ENCODE measurements around the gene UBTF. TPM values are rescaled to one million over a fixed set of nuclear protein-coding genes. Genes with fewer than 3 reads are reported as not detected.

UBTF gene
- total RNA-seq, 2 experiments from 2014 or later = 127 to 162 TPM

DNA sequence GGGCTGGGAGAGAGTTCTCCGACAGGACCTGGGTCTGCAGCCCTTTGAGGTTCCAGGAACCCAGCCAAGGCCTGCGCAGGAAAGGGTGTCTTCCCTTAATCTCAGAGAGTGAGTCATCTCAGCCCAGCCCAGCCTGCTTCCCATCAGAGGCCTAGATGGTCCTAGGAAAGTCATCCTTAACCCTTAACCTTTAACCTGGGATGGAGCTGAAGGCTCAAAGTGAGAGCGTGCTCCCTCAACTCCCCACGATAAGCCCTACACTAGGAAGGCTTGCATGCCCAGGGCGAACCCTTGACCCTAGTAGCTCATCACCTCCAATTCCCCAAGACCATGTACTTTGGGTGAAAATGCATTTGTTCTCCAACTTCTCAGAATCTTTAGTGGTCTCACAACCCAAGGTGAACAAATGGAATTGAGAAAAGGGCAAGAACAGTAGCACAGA, 15.0 kb downstream of the UBTF start:
- Mint-ChIP-seq H3K4me1 (peaks cover 43% of the 10 kb centered on the region), H3K27ac (peak overlapping the region; percentile 55), H3K4me3 (no peak overlapping the region), H3K9me3 (ENCODE audit: low read depth) (no peaks in the 10 kb centered on the region), H3K36me3 (ENCODE audit: low read depth) (peaks cover 28% of the 10 kb centered on the region), H3K27me3 (no peaks in the 10 kb centered on the region)
- ChIA-PET POLR2A (interaction anchor here (0.6 kb wide), 1 partner anchor 944 kb away, joined by 6 read pairs; the partner anchor contains the start of gene HEXIM1), CTCF (interaction anchor here (0.7 to 3.4 kb wide), 14 partner anchors 12 to 319 kb away, joined by 3 to 28 read pairs (median 4); partner anchors contain the start of gene TMUB2)
- intact Hi-C loops (cut with DNase I, micrococcal nuclease) = loop anchor here (5.0 to 10.0 kb wide), 3 partner anchors 123 to 848 kb away; partner anchors contain the start of genes DCAKD (in 1 of the 2) and GPATCH8 (in 1 of the 2)
- ATAC-seq (no peak), DNase-seq (no peak)

DNA sequence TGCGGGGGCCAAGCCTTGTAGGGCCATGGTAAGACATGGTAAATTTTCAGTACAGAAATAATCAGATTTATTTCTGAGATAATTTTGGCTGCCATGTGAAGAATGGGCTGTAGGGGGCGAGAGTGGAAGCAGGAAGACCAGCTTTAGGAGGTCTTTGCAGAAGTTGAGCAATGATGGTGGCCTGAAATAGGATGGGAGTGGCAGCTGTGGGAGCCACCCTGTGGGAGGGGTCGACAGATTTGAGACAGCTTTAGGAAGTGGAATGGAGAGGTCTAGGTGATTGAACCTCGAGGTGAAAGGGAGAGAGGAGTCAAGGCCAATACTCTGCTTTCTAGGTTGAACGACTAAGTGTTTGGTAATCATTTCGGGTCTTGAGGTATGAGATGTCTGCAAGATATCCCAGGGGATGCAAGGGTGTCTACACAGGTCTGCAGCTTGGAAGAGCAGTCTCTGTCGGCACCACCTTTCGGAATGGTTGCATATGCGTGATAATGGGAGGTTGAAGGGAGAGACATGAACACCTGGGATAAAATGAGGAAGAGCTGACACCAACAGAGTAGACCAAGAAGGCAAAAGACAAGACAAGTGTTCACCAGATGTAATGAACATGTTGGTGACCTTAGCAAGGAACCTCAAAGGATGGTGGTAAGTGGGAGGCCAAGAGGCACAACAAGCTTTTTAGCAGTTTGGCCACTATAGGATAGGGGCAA, 15.6 kb downstream of the UBTF start:
- intact Hi-C loops (cut with DNase I, micrococcal nuclease) = loop anchor here (5.0 to 10.0 kb wide), 3 partner anchors 123 to 848 kb away; partner anchors contain the start of genes DCAKD (in 1 of the 2) and GPATCH8 (in 1 of the 2)
- H3K27me3 Mint-ChIP-seq = no peaks in the 10 kb centered on the region
- POLR2A ChIA-PET = interaction anchor here (0.6 kb wide), 2 partner anchors 944 to 1209 kb away, joined by 6 to 7 read pairs; partner anchors contain the start of gene HEXIM1

DNA sequence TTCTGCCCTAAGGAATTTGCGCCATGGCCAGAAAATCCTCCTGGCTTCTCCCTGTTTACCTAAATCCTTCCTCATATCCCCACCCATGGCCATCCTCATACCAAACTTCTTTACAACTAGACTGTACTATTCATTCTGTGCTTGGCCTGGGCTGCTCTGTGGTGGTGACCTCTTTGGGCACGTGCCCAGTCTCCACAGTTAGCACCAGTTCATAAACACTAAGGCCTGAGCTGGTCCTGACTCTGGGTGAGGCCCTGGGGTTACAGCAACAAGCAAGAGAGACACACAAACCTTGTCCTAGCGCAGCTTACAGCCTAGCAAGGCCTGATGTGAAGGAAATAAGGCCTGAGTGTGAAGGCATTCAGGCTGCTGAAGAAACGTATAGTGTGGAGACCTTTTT, 16.7 kb downstream of the UBTF start:
- DNase-seq = no peak
- ChIA-PET CTCF (interaction anchor here (1.9 to 3.4 kb wide), 5 partner anchors 14 to 142 kb away, joined by 7 to 28 read pairs (median 12); partner anchors contain the start of genes GRN and TMUB2), POLR2A (interaction anchor here (0.6 kb wide), 2 partner anchors 19 to 309 kb away, joined by 3 read pairs; no protein-coding TSS in a partner anchor)
- no peak for ATAC-seq
- Mint-ChIP-seq H3K4me1 (peaks cover 36% of the 10 kb centered on the region), H3K27me3 (no peaks in the 10 kb centered on the region), H3K27ac (peak overlapping the region; percentile 20), H3K9me3 (ENCODE audit: low read depth) (no peaks in the 10 kb centered on the region), H3K4me3 (no peak overlapping the region), H3K36me3 (ENCODE audit: low read depth) (peaks cover 16% of the 10 kb centered on the region)
- intact Hi-C loops (cut with DNase I, micrococcal nuclease) = loop anchor here (5.0 to 10.0 kb wide), 3 partner anchors 125 to 850 kb away; partner anchors contain the start of genes DCAKD (in 1 of the 2) and GPATCH8 (in 1 of the 2)

More for the DNA sequence above, 15.6 kb downstream of the UBTF start:
- Mint-ChIP-seq H3K4me3 (no peak overlapping the region), H3K27ac (peak overlapping the region; percentile 56), H3K36me3 (ENCODE audit: low read depth) (peaks cover 24% of the 10 kb centered on the region), H3K9me3 (ENCODE audit: low read depth) (no peaks in the 10 kb centered on the region), H3K4me1 (peaks cover 38% of the 10 kb centered on the region)
- CTCF ChIA-PET = interaction anchor here (0.7 to 3.4 kb wide), 19 partner anchors 11 to 319 kb away, joined by 3 to 28 read pairs (median 4); partner anchors contain the start of genes GRN and TMUB2
- no peak for ATAC-seq
- peak; percentile 73 for DNase-seq

- H3K4me1 Mint-ChIP-seq = peaks cover 39% of the 10 kb centered on the region
- H3K27ac Mint-ChIP-seq = peak overlapping the region; percentile 94
- H3K36me3 Mint-ChIP-seq (ENCODE audit: low read depth) = peaks cover 12% of the 10 kb centered on the region
- ATAC-seq (no peak), DNase-seq (no peak)
- H3K4me3 Mint-ChIP-seq = peak overlapping the region; percentile 88
- POLR2A ChIA-PET = interaction anchor here (1.1 kb wide), 1 partner anchor 9 kb away, joined by 5 read pairs; no protein-coding TSS in a partner anchor
- CTCF ChIA-PET = interaction anchor here (1.5 to 2.9 kb wide), 3 partner anchors 9 to 153 kb away, joined by 3 to 21 read pairs (median 7); partner anchors contain the start of gene TMUB2
- no peaks in the 10 kb centered on the region for H3K27me3 Mint-ChIP-seq
- H3K9me3 Mint-ChIP-seq (ENCODE audit: low read depth) = no peaks in the 10 kb centered on the region
- intact Hi-C loops (cut with DNase I, micrococcal nuclease) = loop anchor here (1.0 to 10.0 kb wide), 13 partner anchors 10 to 1030 kb away; partner anchors contain the start of genes GPATCH8 (in 2 of the 2), DCAKD (in 1 of the 2), G6PC3 (in 1 of the 2) and GRN (in 1 of the 2)
Measured at GRCh38 chr17:44200478-44201155, 18.9 kb downstream of the UBTF start.

DNA sequence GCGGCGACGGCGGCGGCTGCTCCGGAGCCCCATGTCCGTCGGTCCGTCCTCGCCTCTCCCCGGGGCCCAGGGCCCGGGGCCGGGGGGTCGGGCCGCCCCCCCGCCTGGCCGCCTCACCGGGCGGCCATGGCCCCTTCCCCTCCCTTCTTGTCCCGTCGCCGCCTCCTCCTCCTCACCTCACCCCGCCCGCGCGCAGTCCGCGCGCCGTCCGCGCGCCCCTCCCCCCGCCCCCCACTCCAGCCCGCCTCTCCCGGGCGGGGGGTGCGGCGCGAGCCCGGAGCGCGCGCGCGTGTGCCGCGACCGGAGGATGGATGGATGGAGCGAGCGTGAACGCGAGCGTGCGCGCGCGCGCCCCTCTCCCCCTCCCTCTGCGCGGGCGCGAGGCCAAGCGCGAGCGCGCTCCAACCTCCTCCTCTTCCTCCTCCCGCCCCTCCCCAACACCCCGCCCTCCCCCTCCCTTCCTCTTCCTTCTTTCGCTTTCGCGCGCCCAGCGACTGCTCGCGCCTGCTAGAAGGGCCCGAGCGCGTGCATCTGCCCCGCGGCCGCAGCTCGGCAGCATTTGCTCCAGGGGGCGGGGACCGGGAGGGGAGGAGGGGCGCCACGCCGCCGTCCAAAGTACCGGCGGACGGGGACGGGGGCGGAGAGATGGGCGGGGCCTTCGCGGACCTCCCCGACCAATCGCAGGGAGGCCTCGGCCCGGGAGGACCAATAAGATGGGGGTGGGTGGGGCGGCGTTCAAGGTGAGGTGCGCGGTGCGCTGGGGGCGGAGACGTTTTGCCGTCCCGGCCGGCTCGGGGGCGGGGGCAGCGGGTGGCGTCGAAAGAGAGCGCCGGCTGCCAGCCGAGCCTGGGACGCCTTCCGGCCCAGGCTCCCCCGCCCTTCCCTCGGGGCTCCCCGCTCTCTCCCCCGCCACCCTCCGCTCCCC, 19.7 kb downstream of the UBTF start, which contains the start of gene ATXN7L3:
ATXN7L3 (minus strand) TSS at position 332 of the 925 bp plus-strand sequence. CDS start 1,814 bp downstream, outside the sequence.
- Mint-ChIP-seq H3K4me1 (peaks cover 38% of the 10 kb centered on the region), H3K36me3 (ENCODE audit: low read depth) (peaks cover 12% of the 10 kb centered on the region), H3K4me3 (peak within 1 kb of the TSS; percentile 88), H3K27ac (peak within 1 kb of the TSS; percentile 94), H3K27me3 (no peaks in the 10 kb centered on the region), H3K9me3 (ENCODE audit: low read depth) (no peaks in the 10 kb centered on the region)
- intact Hi-C loops (cut with DNase I, micrococcal nuclease) = loop anchor here (1.0 to 10.0 kb wide), 13 partner anchors 10 to 1029 kb away; partner anchors contain the start of genes GPATCH8 (in 2 of the 2), TMUB2 (in 2 of the 2), DCAKD (in 1 of the 2) and G6PC3 (in 1 of the 2)
- DNase-seq (peak; percentile 100), ATAC-seq (peak; percentile 84)
- ChIA-PET POLR2A (interaction anchor here (0.6 kb wide), 1 partner anchor 22 kb away, joined by 3 read pairs; no protein-coding TSS in a partner anchor), CTCF (interaction anchor here (2.9 kb wide), 1 partner anchor 10 kb away, joined by 21 read pairs; no protein-coding TSS in a partner anchor)

- Mint-ChIP-seq H3K27me3 (no peaks in the 10 kb centered on the region), H3K36me3 (ENCODE audit: low read depth) (peaks cover 17% of the 10 kb centered on the region), H3K4me3 (peak overlapping the region; percentile 83), H3K9me3 (ENCODE audit: low read depth) (no peaks in the 10 kb centered on the region), H3K4me1 (peaks cover 32% of the 10 kb centered on the region), H3K27ac (peak overlapping the region; percentile 83)
- DNase-seq (peak; percentile 77), ATAC-seq (peak; percentile 15)
- ChIA-PET CTCF (interaction anchor here (0.6 to 1.7 kb wide), 3 partner anchors 10 to 99 kb away, joined by 3 to 8 read pairs (median 6); partner anchors contain the start of gene TMUB2), POLR2A (interaction anchor here (0.9 to 1.4 kb wide), 2 partner anchors 10 to 13 kb away, joined by 3 to 4 read pairs; partner anchors contain the start of gene TMUB2)
- intact Hi-C loops (cut with DNase I, micrococcal nuclease) = loop anchor here in 1 of 2 experiments (1.0 kb wide), 1 partner anchor 13 kb away; the partner anchor contains the start of gene TMUB2
Measured at GRCh38 chr17:44198721-44199552, 20.5 kb downstream of the UBTF start.

DNA sequence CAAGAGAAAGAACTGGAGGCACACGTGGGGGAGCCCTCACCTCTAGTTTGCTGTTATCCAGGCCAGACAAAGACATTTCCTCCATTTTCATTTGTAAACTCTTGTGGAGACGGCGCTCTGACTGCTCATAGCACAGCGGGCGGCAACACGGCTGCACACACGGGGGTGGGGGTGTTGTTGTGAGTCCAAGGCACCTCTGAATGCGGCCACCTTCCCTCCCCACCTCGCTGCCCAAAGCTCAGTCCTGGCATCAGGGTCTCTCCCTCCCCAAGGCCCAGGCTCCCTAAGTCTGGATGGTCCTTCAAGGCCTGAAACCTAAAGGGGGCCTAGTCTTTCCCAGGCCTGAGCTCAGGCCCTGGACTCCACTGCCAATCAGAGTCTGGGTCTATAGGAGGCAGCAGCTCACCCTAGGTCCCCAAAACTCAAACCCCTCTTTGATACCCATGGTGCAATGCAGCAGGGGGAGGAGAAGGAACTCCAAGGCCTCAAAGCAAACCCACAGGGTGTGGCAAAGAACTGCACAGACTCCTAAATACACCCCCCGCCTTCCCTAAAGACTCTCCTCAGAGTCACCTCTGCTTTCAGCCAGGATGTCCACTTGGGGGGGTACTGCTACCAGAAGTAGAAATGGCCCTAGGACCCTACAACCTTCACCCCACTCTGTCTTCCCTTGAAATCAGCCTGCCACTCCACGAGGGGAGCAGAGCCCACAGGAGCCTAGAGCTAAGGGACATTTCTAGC, 21.3 kb downstream of the UBTF start:
- H3K4me1 Mint-ChIP-seq = peaks cover 24% of the 10 kb centered on the region
- DNase-seq (peak; percentile 66), ATAC-seq (peak; percentile 27)
- peak overlapping the region; percentile 83 for H3K4me3 Mint-ChIP-seq
- H3K9me3 Mint-ChIP-seq (ENCODE audit: low read depth) = no peaks in the 10 kb centered on the region
- peaks cover 19% of the 10 kb centered on the region for H3K36me3 Mint-ChIP-seq (ENCODE audit: low read depth)
- H3K27ac Mint-ChIP-seq = peak overlapping the region; percentile 83
- intact Hi-C loops (cut with DNase I, micrococcal nuclease) = no loop called here
- no peaks in the 10 kb centered on the region for H3K27me3 Mint-ChIP-seq
- ChIA-PET POLR2A (interaction anchor here (0.9 to 1.4 kb wide), 4 partner anchors 9 to 75 kb away, joined by 3 to 4 read pairs (median 4); partner anchors contain the start of genes HDAC5 and TMUB2), CTCF (interaction anchor here (0.6 to 1.7 kb wide), 5 partner anchors 9 to 98 kb away, joined by 3 to 8 read pairs (median 6); partner anchors contain the start of gene TMUB2)

GRCh38 chr17:44197107-44197506, 22.4 kb downstream of the UBTF start:
- Mint-ChIP-seq H3K36me3 (ENCODE audit: low read depth) (peaks cover 19% of the 10 kb centered on the region), H3K9me3 (ENCODE audit: low read depth) (no peaks in the 10 kb centered on the region), H3K4me1 (peaks cover 21% of the 10 kb centered on the region), H3K4me3 (no peak overlapping the region), H3K27me3 (no peaks in the 10 kb centered on the region), H3K27ac (no peak overlapping the region)
- ChIA-PET CTCF (interaction anchor here (1.3 to 1.7 kb wide), 3 partner anchors 8 to 13 kb away, joined by 4 to 8 read pairs (median 8); no protein-coding TSS in a partner anchor), POLR2A (interaction anchor here (0.8 to 1.1 kb wide), 3 partner anchors 13 to 565 kb away, joined by 3 to 4 read pairs (median 3); partner anchors contain the start of gene HDAC5)
- intact Hi-C loops (cut with DNase I, micrococcal nuclease) = no loop called here
- no peak for DNase-seq
- ATAC-seq = no peak

Measured in activated CD4-positive, alpha-beta T cell treated with anti-CD3 and anti-CD28 coated beads for 36 hours (primary cell).